Neural cell (in vitro differentiated cells): ENCODE data around the gene USP37.

Source experiments
- CTCF ChIP-seq: fragments of 450-650 bp; IDR thresholded peaks from 2 replicates; pipeline ENCODE4 v1.5.1; 2014; ENCODE audit warnings: antibody characterized with exemption, mild to moderate bottlenecking, moderate library complexity; ENCODE audit not compliant: poor library complexity, severe bottlenecking
- EP300 ChIP-seq: fragments of 450-650 bp; conservative IDR thresholded peaks from 2 replicates; pipeline ENCODE4 v1.6.1; 2014; ENCODE audit warnings: antibody characterized with exemption, mild to moderate bottlenecking, moderate library complexity; ENCODE audit not compliant: poor library complexity, severe bottlenecking
- EZH2 ChIP-seq: fragments of 200-600, 300-800 bp; shearing (Covaris generic), sonication (generic); IDR thresholded peaks from 2 replicates; pipeline ENCODE4 v1.6.1; 2014; ENCODE audit warnings: antibody characterized with exemption, low read length, borderline replicate concordance, mild to moderate bottlenecking; ENCODE audit not compliant: insufficient read depth, poor library complexity, severe bottlenecking
- POLR2AphosphoS5 ChIP-seq: IDR thresholded peaks from 2 replicates; pipeline ENCODE4 v1.6.1; 2012
- TAF1 ChIP-seq: IDR thresholded peaks from 2 replicates; pipeline ENCODE4 v1.6.1; 2012; ENCODE audit warnings: low read depth

- TF ChIP-seq CTCF (no peak), EP300 (no peak), TAF1 (no peak), EZH2 (no peak), POLR2AphosphoS5 (no peak)
Observed at GRCh38 chr2:218423584-218423983, 144.6 kb downstream of the USP37 start.
